NOMO-1 treated with dmso at 0.1 percent for 144 hours (cell line): ENCODE data around the gene COL13A1.

Source experiments
- DNase-seq: peaks from one replicate; lab custom pipeline; 2025; ENCODE audit not compliant: unreplicated experiment; lab: John Stamatoyannopoulos, UW

Gene COL13A1

DNA sequence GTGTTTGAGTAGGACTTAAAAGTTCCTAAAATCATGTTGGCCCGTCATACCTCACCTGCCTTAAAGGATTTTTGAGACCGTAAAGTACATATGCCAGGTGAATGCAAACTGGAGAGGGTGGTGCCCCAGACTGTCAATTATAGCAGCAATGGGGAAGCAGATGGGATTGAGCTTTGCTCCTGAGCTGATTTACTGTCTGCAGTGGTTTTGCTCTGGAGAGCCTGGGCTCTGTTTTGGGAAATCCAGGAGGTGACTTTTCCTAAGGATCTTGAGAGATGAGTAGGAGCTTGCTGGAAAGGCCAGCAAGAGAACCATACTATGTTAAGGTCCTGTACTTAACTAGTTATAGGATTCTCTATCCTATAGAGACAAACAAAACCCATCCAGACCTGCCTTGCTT, 43.0 kb downstream of the COL13A1 start:
- DNase-seq = no peak

DNA sequence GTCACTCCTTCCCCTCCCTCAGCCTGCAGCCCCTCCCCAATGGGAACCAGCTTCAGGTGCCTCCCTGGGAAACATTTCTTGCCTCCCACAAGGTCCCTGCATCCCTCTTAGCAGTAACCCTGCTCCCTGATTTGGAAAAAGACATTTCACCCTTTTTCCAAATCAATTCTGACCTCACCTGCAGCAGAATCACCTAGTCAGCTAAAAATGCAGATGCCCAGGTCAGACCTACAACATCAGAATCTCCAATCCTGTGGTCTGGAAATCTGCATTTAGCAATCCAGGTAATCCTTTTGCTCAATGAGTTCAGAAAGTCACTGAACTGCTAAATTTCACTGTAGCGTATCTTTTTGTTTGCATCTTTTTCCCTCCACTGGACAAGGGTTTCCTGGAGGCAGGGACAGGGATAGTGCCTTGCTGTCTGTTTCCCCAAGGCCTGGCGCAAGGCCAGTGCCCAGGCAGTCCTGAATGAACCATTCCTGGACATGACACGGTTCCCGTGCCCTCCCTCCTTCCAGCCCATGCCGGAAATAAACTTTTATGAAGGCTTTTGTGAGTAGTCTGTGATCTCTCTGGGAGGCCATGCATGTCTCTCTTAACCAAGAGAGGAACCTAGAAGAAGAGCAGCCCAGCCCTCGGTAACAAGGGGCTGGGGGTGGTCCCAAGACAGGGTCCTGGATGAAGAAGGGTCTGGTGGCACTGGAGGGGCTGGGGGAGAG, 44.0 kb downstream of the COL13A1 start:
- no peak for DNase-seq

DNA sequence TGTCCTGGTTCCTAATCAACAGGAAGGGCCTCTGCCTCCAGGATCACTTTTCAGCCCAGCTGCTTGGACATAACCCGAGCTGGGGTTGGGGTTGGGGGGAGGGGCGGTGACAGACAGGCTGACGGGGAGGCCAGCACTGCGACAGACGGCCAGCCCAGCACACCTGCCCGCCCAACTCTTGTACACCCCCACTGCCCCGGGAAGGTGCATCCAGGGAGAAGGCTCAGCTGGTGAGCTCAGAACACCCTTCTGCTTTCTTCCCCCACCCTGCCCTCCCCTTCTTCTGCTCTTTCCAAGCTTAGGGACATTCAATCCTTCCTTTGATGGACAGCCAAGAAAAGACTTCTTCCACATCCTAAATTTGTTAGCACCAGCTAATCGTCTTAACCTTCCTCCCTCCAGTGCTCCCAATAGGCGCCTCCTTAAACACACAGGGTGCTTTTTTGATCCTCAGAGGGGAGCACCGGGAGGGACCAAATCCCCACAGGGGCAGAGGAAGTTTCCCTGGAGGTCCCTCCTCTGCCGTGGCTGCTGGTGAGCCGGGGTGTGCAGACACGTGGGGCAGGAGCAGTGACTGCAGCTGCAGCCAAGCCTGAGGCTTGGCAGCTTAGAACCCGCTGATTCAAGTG, 44.7 kb downstream of the COL13A1 start:
- no peak for DNase-seq

DNA sequence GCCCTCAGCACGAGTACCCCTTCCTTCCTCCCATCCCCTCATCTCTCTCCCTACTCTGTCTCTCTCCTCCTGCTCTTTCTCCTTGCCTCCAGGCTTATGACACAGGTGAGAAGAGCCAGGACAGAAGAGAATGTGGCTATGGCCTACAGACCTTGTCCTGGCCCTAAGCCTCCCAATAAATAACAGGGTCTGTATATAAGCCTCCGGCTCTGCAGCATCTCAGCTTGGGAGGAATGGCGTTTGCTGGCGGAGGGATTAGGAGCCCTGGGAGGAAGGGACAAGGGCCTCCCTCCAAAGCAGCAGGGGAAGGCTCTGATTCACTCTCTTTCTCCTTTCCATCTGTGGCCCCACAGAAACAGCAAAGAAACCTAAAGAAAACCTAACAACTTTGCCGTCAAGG, 45.8 kb downstream of the COL13A1 start:
- no peak for DNase-seq

DNA sequence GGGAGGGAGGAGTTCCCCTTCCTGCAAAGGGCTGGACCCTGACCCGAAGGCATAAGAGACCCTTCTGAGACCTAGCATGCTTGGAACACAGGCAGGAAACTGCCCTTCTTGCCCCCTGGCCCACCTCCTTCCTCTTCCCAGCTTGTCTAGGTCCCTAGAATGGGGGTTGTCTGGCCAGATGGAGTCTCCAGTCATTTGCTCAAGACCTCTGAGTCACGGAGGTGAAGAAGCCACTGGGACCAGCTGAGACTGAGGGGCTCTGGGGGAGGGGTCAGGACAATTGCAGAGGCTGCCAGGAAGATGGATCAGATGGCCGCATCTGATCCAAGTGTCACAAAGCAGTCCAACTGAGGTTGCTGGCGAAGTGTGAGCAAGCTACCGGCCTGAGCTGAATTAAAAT, 46.2 kb downstream of the COL13A1 start:
- DNase-seq = no peak

DNA sequence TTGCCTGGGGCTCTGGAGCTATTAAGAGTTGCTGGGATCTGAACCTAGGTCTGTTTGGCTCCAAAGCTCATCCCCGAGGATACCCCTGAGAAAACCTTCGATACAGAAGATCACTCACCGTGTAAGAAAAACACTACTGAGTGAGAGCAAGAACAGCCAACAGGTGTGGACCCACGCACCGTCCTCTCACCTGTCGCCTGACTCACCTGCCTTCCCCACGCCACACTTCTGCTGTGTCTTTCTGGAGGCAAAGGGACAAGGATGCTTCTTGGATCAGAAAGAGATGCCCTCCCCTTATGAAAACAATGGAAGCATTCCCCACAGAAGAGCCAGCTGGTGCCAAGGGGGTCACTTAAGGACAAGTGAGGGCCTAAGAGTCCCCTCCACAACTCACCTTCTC, 46.7 kb downstream of the COL13A1 start:
- no peak for DNase-seq

DNA sequence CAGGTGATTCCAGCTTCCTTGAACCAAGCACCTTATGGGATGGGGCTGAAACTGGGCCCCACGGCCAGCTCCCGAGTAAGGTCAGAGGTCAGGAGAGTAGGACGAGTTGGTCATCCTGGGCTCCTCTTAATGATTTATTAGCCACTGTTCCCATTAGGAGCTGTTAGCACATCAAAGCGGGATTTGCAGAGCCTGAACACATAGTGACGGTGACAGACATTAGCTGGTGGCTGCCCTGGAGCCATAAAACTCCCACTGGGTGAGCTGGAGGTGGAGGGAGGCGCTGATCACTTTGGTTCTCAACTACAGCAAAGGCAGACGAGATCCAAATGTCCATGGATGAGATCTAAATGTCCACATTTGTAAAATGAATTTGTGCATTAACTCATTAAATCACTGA, 48.1 kb downstream of the COL13A1 start:
- DNase-seq = no peak

DNA sequence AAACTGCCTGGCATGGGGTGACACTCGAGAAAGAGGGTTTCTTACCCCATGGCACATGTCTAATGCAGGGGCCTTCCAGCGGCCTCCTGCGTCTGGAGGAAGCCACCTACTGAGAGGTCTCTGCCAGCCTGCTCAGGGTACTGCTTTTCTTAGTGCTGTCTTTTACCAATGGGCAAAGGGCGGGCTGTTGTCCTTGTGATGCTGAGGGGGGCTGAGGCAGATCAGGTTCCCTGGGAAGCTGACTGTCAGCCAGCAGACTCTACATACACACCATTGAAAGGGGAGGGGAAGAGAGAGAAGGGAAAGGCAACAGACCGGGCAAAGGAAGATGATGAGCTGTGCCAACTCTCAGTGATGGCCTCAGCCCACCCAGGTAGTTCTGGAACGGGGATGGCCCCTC, 48.7 kb downstream of the COL13A1 start:
- DNase-seq = no peak

DNA sequence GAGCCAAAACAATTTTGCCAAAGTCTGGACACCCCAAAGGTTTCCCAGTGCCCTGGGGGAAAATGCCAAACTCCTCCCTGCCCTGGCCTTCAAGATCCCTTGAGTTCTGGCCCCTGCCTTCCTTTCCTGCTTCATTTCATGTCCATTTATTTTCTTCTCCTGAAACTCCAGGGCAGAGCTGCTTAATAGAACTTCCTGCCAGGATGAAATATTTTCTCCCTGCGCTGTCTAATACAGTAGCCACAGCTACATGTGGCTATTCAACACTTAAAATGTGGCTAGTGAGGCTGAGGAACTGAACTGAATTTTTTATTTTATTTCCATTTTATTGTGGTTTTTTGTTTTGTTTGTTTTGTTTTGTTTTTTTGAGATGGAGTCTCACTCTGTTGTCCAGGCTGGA, 49.6 kb downstream of the COL13A1 start:
- no peak for DNase-seq

DNA sequence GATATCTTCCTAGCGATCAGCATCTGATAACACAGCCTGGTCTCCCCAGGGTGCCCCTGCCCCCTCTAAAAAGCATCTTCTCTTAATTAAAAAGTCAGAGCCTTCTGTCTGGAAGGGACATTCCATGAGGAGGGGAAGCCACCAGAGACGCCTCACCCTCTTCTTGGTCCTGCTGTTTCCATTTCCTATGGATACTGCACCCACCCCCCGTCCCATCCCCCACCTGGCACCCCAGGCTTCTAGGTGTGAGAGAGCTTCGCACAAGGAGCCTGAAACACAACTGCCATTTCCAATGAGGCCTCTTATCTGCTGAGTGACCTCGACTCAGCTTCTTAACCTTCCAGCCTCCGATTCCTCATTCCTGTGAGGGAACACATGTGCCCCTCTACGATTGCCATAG, 51.4 kb downstream of the COL13A1 start:
- DNase-seq = no peak

DNA sequence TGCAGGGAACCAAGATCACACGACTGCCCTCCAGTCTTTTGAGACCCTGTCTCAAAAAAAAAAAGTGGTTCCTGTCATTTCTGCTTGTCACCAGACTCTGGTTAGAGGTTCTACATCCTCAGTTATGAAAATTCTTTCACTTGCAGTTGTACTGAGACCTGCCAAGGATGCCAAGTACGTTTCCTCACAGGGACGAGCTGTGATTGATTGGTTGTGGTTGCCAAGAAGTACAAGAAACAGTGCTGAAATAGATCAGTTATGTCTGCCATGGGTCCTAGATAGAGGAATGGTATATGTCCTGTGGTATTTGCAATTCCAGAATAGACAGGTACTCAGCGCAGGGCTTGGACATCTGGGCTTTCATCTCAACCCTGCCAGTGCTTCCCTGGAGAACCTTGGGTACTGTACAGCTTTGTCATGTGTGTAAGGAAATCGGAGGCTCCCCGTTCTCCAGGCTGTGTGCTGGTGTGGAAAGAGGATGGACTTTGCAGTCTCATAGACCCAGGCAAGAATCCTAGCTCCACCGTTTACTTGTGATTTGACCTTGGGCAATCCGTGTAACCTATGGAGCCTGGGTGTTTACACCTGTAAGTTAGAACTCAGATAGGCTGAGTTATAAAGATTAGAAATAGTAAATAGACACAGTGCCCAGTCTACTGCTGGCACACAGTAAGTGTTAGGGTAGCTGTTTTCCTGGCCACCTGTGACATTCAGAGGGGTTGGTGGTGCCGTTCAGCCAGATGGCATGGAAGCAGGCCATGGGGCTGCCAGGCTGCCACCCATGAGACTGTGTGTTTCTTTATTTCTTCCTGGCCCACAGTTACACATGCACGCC, 53.0 kb downstream of the COL13A1 start:
- DNase-seq = no peak

DNA sequence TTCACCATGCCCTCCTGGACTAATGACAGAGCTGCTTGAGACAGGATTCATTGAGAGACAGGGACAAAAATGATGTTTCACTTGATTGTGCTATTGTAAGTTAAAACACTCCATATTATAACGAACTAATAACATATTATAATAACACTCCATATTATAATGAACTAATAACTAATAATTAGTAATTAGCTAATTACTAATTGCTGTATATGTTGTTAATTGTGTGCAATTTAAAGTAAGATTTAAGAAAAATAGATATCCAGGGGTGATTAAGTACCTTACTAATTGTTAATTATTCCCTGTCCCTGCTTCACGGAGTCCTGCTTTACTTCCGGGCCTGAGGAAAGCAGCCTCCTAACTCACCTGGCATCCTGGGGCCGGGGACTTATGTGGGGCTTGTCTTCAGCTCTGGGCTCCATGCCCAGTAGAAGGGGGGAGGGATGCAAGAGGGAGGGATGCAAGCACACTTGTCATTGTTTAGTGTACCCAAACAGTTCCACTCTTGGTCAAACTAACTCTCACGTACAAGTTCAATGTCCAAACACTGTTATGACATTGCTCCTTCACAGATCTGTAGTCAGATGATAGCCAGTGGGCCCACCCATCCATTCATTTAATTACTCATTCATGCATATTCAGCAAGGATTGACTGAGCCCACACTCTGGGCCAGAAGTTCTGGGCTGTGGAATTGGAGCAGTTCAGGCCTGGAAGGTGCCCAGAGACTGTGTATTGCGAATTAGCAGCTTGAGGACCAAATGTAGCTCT, 53.8 kb downstream of the COL13A1 start:
- no peak for DNase-seq

DNA sequence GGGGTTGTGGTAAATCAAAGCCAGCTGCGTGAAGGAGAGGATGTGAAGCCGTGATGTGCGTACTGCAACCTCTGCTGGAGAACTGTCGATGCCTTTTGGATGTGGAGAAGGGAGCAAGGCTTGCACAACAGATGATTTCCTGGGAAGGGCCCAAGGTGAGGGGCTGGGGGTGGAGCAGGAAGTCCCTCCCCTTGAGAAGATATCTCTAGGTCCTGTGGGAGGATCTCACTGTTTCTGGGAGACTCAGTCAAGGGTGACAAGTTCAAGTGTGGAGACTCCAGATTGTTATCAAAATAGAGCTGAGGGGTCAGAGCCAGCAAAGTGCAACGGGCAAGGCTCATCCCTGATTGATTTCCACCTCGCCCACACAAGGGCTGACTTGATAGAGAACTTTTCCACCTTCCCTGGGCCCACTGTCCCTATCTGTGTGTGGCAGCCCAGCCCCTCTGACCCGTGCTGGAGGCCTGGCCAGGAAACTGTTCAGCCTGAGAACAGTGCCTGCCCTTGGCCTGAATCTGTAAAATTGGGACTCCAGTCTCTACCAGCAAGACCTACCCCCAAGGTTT, 55.0 kb downstream of the COL13A1 start:
- DNase-seq = no peak

DNA sequence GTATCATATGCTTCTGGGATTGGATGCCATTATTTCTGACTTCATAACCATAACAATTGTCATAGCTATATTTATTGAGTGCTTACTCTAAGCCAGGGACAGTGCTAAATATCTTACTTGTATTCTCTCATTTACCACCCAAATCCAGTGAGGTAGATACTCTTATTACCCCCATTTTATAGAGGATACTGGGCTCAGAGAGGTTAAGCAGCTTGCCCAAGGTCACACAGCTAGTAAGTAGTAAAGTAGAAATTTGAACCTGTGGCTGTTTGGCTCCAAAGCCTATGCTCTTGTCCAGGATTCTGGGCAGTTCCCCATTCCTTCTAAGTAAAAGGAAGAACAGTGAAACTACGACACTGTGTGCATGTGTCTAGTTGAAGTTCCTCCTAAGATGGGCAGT, 56.5 kb downstream of the COL13A1 start:
- no peak for DNase-seq

DNA sequence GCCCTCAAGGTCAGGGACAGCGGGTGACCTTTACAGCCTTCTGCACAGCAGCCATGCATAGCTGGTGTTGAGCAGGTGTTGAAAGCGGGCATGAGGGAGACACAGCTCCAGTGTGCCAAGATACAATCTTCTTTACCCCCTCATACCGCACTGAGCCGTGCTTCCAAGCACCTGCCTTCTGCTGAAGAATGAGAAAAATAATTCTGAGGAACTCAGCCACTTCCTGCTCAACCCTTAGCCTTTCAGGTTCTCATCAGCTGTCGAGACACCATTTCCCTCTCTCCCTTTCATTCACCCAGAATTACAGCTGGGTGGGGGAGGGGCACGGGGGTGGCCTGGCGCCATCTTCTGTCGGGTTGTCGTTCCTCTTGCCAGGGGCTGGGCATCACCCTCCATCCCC, 58.6 kb downstream of the COL13A1 start:
- no peak for DNase-seq

DNA sequence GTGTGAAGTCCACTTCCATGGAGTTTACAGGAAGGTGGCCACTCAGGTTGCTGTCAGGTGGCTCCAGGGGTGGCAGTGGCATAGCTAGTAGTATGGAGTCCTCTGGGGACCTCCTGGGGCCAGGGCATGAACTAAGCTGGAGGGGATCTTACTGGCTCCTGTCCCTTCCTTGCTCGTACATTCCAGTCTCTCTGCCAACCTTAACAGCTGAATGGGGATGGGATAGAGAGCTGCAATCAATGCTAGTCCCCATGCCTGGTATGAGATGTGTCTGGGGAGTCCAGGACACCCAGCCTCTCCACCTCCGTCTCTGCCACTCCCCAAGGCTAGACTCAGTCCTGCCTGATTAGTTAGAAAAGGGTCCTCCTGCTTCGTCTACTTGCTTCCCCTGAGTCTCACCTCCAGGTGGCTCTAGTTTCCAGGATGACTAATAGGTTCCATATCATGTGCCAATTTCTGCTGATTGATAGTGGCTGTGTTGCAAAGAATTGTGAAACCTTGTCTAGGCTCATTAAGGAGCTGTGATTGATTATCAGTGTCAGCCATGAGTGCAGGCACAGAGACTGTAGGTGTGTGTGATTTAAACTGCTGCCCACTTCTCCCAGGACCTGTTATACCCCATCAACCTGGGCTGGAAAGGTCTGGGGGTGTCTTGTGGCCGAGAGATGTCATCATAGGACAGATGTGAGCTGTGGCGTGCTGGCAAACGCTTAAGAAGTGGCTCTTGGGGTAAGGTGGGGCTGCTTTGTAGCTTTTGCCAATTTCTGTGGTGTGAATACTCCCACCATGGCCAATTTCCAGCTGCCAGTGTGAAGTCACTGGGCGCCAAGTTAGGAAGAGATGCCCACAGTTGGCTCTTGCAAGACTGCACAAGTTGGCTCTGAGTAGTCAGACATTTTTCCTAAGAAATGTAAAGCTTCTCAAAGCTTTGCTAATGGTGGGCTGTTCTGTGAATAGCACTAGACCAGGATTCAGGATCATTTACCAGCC, 59.8 kb downstream of the COL13A1 start:
- peak; percentile 10 for DNase-seq

DNA sequence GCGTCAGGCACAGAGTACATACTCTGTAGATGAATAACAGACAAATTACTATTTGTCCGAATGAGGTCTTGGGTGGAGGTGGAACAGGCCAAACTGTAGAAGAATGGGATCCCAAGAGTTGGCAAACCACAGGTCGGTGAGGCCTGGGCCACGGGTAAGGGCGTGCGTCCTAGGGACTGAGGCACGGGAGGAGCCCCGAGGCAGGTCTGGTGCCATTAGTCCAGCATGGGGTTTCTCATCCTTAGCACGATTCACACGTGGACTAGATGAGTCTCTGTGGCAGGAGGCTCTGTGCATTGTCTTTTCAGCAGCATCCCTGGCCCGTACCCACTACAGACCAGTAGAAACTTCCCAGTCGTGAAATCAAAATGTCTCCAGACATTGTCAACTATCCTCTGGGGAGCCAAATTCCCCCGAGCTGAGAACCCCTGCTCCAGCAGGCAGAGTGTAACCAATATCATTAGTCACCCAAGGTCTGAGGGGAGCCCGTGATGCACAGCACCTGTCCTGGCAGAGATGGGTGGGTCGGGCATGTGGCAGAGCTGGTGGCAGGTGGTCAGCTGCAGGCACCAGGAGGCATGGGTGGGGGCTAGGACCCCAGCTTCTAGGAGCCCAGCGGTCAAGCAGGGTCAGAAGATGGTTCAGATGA, 61.3 kb downstream of the COL13A1 start:
- DNase-seq = no peak

DNA sequence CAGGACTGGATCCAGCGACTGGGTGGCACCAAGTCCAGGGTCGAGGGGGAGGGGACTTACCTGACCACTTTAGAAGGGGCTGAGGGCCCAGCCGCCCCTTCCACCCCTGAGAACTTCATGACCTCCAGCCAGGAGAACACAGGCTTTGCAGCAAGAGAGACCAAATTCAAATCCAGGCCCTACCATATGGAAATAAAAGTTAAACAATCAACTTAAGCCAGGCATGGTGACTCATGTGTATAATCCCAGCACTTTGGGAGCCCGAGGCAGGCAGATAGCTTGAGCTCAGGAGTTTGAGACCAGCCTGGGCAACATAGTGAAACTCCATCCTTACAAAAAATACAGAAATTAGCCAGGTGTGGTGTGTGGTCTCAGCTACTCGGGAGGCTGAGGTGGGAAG, 61.9 kb downstream of the COL13A1 start:
- no peak for DNase-seq

DNA sequence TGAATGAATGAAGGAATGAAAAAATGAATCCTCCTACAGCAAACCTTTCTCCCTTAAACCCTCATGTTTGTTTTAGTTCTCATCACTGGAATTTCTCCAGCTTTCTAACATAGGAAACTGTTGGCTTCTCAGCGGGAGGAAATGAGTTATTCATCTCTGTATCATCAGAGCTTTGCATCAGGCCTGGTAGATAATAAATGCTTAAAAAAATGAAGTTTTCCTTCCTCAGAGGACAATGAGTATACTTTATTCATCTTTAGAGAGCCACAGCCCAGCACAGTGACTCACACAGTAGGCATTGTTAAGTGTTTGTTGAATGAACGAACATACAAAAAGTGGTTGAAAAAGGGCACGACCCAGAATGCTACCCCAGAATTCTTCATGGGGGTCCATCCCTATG, 62.6 kb downstream of the COL13A1 start:
- DNase-seq = no peak
